GM12878 (cell line): ENCODE measurements around the gene MYL3. TPM values are rescaled to one million over a fixed set of nuclear protein-coding genes. Genes with fewer than 3 reads are reported as not detected.

Source experiments
- ATF2 ChIP-seq: IDR thresholded peaks from 2 replicates; pipeline ENCODE4 v1.6.1; 2012; ENCODE audit warnings: low read length, inconsistent platforms
- ESRRA ChIP-seq: IDR thresholded peaks from 2 replicates; pipeline ENCODE4 v1.6.1; 2012; ENCODE audit warnings: mild to moderate bottlenecking, low read length, improper control_type of control experiment
- HCFC1 ChIP-seq: fragments of 150-350 bp; IDR thresholded peaks from 2 replicates; pipeline ENCODE4 v1.6.1; 2014; ENCODE audit warnings: low read length
- IRF3 ChIP-seq: fragments of 450-650 bp; IDR thresholded peaks from 2 replicates; pipeline ENCODE4 v1.6.1; 2014; ENCODE audit warnings: mild to moderate bottlenecking
- IRF4 ChIP-seq: IDR thresholded peaks from 2 replicates; pipeline ENCODE4 v1.6.1; 2011; ENCODE audit warnings: low read depth, low read length
- MTA2 ChIP-seq: fragments of 450-650 bp; IDR thresholded peaks from 2 replicates; pipeline ENCODE4 v1.6.1; 2016; ENCODE audit warnings: low read depth, mild to moderate bottlenecking, moderate library complexity
- SRF ChIP-seq, 2 experiments: IDR thresholded peaks; 2 replicates each; pipeline ENCODE4 v1.6.1; 2011; ENCODE audit warnings: low read depth in 2 of 2, low read length in 2 of 2, mild to moderate bottlenecking in 1 of 2, moderate library complexity in 1 of 2
- STAT1 ChIP-seq: fragments of 450-650 bp; conservative IDR thresholded peaks from 2 replicates; pipeline ENCODE4 v1.6.1; 2014; ENCODE audit warnings: antibody characterized with exemption, mild to moderate bottlenecking
- TARDBP ChIP-seq: IDR thresholded peaks from 2 replicates; pipeline ENCODE4 v1.6.1; 2016; ENCODE audit warnings: borderline replicate concordance
- TCF12 ChIP-seq: IDR thresholded peaks from 2 replicates; pipeline ENCODE4 v1.6.1; 2011; ENCODE audit warnings: low read depth, mild to moderate bottlenecking, low read length
- ZBTB11 ChIP-seq: fragments of 450-650 bp; formaldehyde crosslinking; IDR thresholded peaks from 2 replicates; pipeline ENCODE4 v1.5.0; 2022; ENCODE audit warnings: mild to moderate bottlenecking, missing genetic modification characterization
- ZBTB4 ChIP-seq: fragments of 450-650 bp; formaldehyde crosslinking; IDR thresholded peaks from 2 replicates; pipeline ENCODE4 v1.4.0; 2022; ENCODE audit warnings: mild to moderate bottlenecking, moderate library complexity
- polyA plus RNA-seq, 11 experiments: library from polyadenylated mRNA; depleted of rRNA in 4 of 11; unstranded in 6 of 11; stranded (reverse) in 5 of 11; fragments of >200 nt; fragmentation: Nextera tagmentation in 4 of 11; fragmentation: Illumina TruSeq in 1 of 11; extraction: Ambion mirVana in 4 of 11; extraction: Trizol in 1 of 11; gene quantifications; 1 replicate in 1 of 11; 2 replicates in 10 of 11; pipeline versions ENCODE4 v1.2.1 to v1.2.3, GENCODE V29; 2011 to 2016; ENCODE audit warnings: inconsistent platforms in 2 of 11, missing spikeins in 2 of 11, low read depth in 1 of 11
- total RNA-seq, 4 experiments: library from RNA; depleted of rRNA in 3 of 4; stranded (reverse); fragments of >200 nt in 3 of 4; fragmentation: Illumina TruSeq in 1 of 4; extraction: Trizol in 1 of 4; gene quantifications; 2 replicates each; pipeline versions ENCODE4 v1.2.1 to v1.2.3, GENCODE V29; 2013 to 2021

Gene MYL3
- total and polyA plus RNA-seq, 10 of the 15 experiments (the other 5 are each of a cell fraction or from before 2014, with no cell fraction given) = 0.40 TPM; not detected in 9

- no peak for TF ChIP-seq STAT1
- TF ChIP-seq TARDBP = no peak
- TF ChIP-seq SRF (IDR thresholded peaks at IDR 0.05; ENCODE audit: low read depth in 2 of 2, low read length in 2 of 2) = no peak
- TF ChIP-seq IRF3 = no peak
- no peak for TF ChIP-seq ATF2
- 0 out of 2 replicates have a peak, but pooled peaks have one; percentile 30 for TF ChIP-seq IRF4
- no peak for TF ChIP-seq HCFC1
- peak; percentile 90 for TF ChIP-seq TCF12
- peak; percentile 51; the same call in 1 of the 2 replicates for TF ChIP-seq MTA2
- TF ChIP-seq ZBTB4 (CRISPR knock-in tag) = no peak
- TF ChIP-seq ZBTB11 (CRISPR knock-in tag) = no peak
- TF ChIP-seq ESRRA = no peak
Observed at GRCh38 chr3:46829699-46830208, 33.5 kb downstream of the MYL3 start (continued).
